Gastrocnemius medialis (tissue), 4 donors: ENCODE measurements around the gene NAXE. TPM values are rescaled to one million over a fixed set of nuclear protein-coding genes. Genes with fewer than 3 reads are reported as not detected.

Experiments
- ATAC-seq, 2 donors: fragments of 150-250 bp; one replicate each; pipeline ENCODE4 v1.9.1; 2016
- DNase-seq, 2 donors: peaks; one replicate each; pipeline ENCODE4 v3.0.0-alpha.2; 2019
- H3K27ac ChIP-seq, 4 donors: fragments of 200-600 bp; sonication (generic); 1 replicate in 1 of 4; 2 replicates in 3 of 4; pipeline ENCODE4 v1.5.1; 2016 to 2018; ENCODE audit warnings: mild to moderate bottlenecking in 2 of 4, moderate library complexity in 1 of 4
- H3K27me3 ChIP-seq, 3 donors: fragments of 200-600 bp; sonication (generic) in 2 of 3; 1 replicate in 1 of 3; 2 replicates in 2 of 3; pipeline versions ENCODE4 v1.5.1 to v1.6.0; 2016 to 2019; ENCODE audit warnings: mild to moderate bottlenecking in 1 of 3, moderate library complexity in 1 of 3
- H3K36me3 ChIP-seq, 2 donors: fragments of 200-600 bp; sonication (generic) in 1 of 2; one replicate each; pipeline ENCODE4 v1.5.1; 2017 to 2018
- H3K4me1 ChIP-seq, 2 donors: fragments of 200-600 bp; sonication (generic) in 1 of 2; one replicate each; pipeline ENCODE4 v1.5.1; 2016 to 2017; ENCODE audit warnings: mild to moderate bottlenecking in 2 of 2
- H3K4me3 ChIP-seq, 4 donors: fragments of 200-600 bp; sonication (generic) in 3 of 4; 1 replicate in 1 of 4; 2 replicates in 3 of 4; pipeline ENCODE4 v1.5.1; 2016 to 2019; ENCODE audit warnings: mild to moderate bottlenecking in 2 of 4
- H3K9me3 ChIP-seq, 3 donors: fragments of 200-600 bp; sonication (generic) in 2 of 3; 1 replicate in 1 of 3; 2 replicates in 2 of 3; pipeline ENCODE4 v1.5.1; 2016 to 2019
- POLR2A ChIP-seq, 2 donors: fragments of 450-650 bp; IDR thresholded peaks; one replicate each; pipeline ENCODE4 v1.6.1; 2017; ENCODE audit warnings: antibody characterized with exemption in 2 of 2, mild to moderate bottlenecking in 2 of 2, moderate library complexity in 2 of 2
- in situ Hi-C, 4 donors: fragments of 200-750 bp; cut with MboI; loops; one replicate each; pipeline versions ENCODE4 v1.15.0 to v1.8.0; 2017; ENCODE audit warnings: low sequenced_read_pairs in 4 of 4
- intact Hi-C: fragments of 100-400 bp; cut with DNase I; formaldehyde crosslinking; loops from one replicate; pipeline ENCODE4 v1.15.1; 2023; ENCODE audit warnings: low total_unique reads
- total RNA-seq, 4 donors: library from RNA; depleted of rRNA; stranded (reverse); fragments of >200 nt; gene quantifications; one replicate each; pipeline versions ENCODE4 v1.1.0 to v1.2.3, GENCODE V29; 2016
- TF ChIP-seq, protein P1 (sequence below), 5 experiments: fragments of 450-650 bp in 3 of 5; fragments of 200-600 bp in 2 of 5; sonication (generic) in 2 of 5; IDR thresholded peaks in 4 of 5; conservative IDR thresholded peaks in 1 of 5; 1 replicate in 4 of 5; 2 replicates in 1 of 5; pipeline ENCODE4 v1.5.1; 2016 to 2019; ENCODE audit warnings: antibody characterized with exemption in 5 of 5, mild to moderate bottlenecking in 3 of 5, moderate library complexity in 3 of 5

The NAXE gene
- total RNA-seq, 4 donors from 2014 or later = 34.4 to 66.7 (median 46.0) TPM

DNA sequence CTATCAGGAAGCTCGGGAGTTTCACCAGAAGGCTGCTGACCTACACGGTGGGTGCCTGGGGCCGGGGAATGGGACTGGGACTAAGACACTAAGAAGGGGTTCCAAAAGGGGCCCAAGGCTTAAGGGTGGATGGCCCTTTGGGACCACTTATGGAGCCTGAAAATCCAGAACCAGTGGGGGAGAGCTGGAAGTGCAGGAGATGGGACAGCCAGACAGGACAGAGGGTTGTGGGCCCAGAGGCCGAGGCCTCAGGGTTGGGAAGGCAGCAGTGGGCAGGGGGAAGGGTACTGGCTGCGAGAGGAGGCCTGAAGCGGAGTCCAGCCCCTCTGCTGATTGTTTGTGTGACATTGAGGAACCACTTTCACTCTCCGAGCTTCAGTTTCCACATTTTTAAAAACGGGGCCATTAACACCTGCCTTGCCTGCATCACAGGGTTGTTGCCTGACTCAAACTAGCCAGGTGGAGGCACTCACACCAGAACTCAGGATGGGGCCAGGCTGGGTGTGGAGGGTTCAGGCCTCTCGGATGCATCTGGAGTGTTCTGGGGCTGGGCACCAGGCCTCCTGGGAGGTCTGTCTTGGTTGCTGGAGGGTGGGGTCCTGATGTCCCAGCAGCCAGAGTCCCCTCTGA, 9.1 kb upstream of the NAXE start:
- TF ChIP-seq, protein P1, sequence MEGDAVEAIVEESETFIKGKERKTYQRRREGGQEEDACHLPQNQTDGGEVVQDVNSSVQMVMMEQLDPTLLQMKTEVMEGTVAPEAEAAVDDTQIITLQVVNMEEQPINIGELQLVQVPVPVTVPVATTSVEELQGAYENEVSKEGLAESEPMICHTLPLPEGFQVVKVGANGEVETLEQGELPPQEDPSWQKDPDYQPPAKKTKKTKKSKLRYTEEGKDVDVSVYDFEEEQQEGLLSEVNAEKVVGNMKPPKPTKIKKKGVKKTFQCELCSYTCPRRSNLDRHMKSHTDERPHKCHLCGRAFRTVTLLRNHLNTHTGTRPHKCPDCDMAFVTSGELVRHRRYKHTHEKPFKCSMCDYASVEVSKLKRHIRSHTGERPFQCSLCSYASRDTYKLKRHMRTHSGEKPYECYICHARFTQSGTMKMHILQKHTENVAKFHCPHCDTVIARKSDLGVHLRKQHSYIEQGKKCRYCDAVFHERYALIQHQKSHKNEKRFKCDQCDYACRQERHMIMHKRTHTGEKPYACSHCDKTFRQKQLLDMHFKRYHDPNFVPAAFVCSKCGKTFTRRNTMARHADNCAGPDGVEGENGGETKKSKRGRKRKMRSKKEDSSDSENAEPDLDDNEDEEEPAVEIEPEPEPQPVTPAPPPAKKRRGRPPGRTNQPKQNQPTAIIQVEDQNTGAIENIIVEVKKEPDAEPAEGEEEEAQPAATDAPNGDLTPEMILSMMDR (IDR thresholded peaks at IDR 0.05 in 4 of 5, conservative IDR thresholded peaks at IDR 0.05 in 1 of 5) = no peak
- TF ChIP-seq POLR2A (IDR thresholded peaks at IDR 0.05) = no peak
- no peaks in the 10 kb centered on the region for H3K9me3 ChIP-seq
- DNase-seq (no peak), ATAC-seq (no peak)
- in situ Hi-C loops (no loop called here), intact Hi-C loops (loop anchor here (5.0 kb wide), 2 partner anchors 40 to 75 kb away; no protein-coding TSS in a partner anchor)
- H3K27ac ChIP-seq = peak overlapping the region in 2 of 4 donors; percentile 39 to 63
- no peaks in the 10 kb centered on the region for H3K36me3 ChIP-seq
- no peaks in the 10 kb centered on the region for H3K27me3 ChIP-seq
- H3K4me1 ChIP-seq = peaks cover 0 to 9% of the 10 kb centered on the region in 2 donors
- no peak overlapping the region for H3K4me3 ChIP-seq

DNA sequence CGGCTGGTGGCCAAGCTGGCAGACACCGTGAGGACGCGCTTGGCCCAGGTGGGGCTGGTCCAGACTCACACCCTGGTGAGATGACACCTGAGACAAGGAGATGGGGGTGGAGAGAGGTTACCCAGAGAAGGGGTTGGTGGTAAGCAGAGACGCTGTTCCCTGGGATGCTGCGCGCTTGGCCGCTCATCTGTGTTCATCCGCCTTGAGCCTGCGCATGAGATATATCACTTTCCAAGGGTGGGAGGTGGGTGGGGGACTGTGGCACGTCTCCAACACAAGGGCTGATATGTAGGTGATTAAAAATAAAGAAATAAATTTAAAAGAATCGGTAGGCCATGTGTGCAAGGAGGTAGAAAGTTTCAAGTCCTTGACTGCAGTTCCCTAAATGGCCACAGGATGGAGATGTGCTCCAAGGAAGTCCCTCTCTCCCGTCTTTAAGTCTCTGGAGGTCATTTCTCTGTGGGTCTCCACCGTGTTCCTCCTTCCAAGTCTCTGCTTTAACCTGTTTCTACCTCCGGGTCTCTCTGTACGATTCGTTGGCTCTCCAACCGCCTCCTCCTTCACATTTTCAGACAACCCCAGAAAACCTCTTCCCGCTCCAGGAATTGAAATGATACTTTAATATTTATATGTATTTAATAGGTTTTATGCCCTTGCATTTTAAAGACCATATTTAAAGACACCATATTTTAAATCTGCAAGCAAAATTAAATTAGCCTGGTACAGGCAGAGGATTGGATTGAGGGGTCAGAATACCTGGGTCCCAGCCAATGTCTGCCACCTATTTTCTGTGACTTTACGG, 7.6 kb upstream of the NAXE start:
- no peaks in the 10 kb centered on the region for H3K27me3 ChIP-seq
- H3K27ac ChIP-seq = no peak overlapping the region
- H3K4me1 ChIP-seq = peaks cover 0 to 9% of the 10 kb centered on the region in 2 donors
- in situ Hi-C loops = no loop called here
- H3K36me3 ChIP-seq = no peaks in the 10 kb centered on the region
- DNase-seq = peak; percentile 40 to 63
- no peak for TF ChIP-seq POLR2A (IDR thresholded peaks at IDR 0.05)
- TF ChIP-seq, protein P1 (IDR thresholded peaks at IDR 0.05 in 4 of 5, conservative IDR thresholded peaks at IDR 0.05 in 1 of 5) = peak; percentile 75 to 94 (median 90)
- ATAC-seq = peak; percentile 71 to 75
- intact Hi-C loops = loop anchor here (1.0 to 5.0 kb wide), 3 partner anchors 24 to 73 kb away; no protein-coding TSS in a partner anchor
- H3K4me3 ChIP-seq = no peak overlapping the region
- no peaks in the 10 kb centered on the region for H3K9me3 ChIP-seq

DNA sequence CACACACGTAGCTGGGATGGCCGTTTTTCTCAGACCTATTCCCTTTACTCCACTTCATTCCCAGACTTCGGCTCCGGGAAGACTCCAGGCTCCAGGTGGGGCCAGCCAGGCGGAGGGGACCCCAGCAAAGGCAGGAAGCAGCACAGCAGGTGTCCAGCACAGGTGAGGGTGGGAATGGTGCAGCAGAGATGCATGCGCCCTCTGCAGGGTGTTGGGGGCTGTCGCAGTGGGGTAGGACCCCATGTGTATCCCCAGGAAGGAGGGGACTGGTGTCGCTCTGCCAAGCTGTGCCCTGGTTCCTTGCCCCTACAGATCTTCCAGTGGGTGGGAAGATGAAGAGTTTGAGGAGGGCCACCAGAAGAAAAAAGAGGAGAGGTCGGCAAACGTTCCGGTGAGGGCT, 6.8 kb upstream of the NAXE start:
- ATAC-seq (no peak), DNase-seq (no peak)
- in situ Hi-C loops (no loop called here), intact Hi-C loops (loop anchor here (1.0 to 5.0 kb wide), 3 partner anchors 23 to 72 kb away; no protein-coding TSS in a partner anchor)
- Histone ChIP-seq H3K9me3 (no peaks in the 10 kb centered on the region), H3K4me1 (peaks cover 0 to 9% of the 10 kb centered on the region in 2 donors), H3K36me3 (no peaks in the 10 kb centered on the region), H3K4me3 (no peak overlapping the region), H3K27ac (no peak overlapping the region), H3K27me3 (no peaks in the 10 kb centered on the region)
- no peak for TF ChIP-seq POLR2A (IDR thresholded peaks at IDR 0.05)
- TF ChIP-seq, protein P1 (IDR thresholded peaks at IDR 0.05 in 4 of 5, conservative IDR thresholded peaks at IDR 0.05 in 1 of 5) = peak in 1 of 5 experiments; percentile 19

DNA sequence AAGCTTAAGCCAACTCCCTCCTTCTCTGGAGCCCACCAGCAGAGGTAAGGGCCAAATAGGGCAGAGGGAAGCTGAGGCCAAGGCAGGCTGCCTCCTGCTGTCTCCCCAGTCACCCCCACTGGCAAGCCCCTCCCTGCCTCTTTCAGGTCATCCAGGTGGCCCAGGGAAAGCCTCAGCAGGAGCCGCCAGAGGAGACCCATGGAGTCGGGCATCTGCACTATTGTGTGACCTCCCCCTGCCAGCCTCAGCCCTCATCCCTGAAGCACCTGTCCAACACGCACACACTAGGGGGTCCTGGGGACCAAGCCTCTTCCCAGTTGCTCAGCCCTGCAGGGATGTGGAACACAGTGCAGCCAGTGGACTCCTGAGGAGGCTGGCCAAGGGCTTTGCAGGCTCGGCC, 5.3 kb upstream of the NAXE start:
- in situ Hi-C loops = no loop called here
- H3K27ac ChIP-seq = no peak overlapping the region
- TF ChIP-seq, protein P1 (IDR thresholded peaks at IDR 0.05 in 4 of 5, conservative IDR thresholded peaks at IDR 0.05 in 1 of 5) = no peak
- TF ChIP-seq POLR2A (IDR thresholded peaks at IDR 0.05) = no peak
- no peaks in the 10 kb centered on the region for H3K36me3 ChIP-seq
- intact Hi-C loops = no loop called here
- H3K9me3 ChIP-seq = no peaks in the 10 kb centered on the region
- H3K4me3 ChIP-seq = no peak overlapping the region
- DNase-seq (no peak), ATAC-seq (no peak)
- H3K27me3 ChIP-seq = no peaks in the 10 kb centered on the region
- peaks cover 0 to 14% of the 10 kb centered on the region in 2 donors for H3K4me1 ChIP-seq
